Activated CD8-positive, alpha-beta T cell treated with anti-CD3 and anti-CD28 coated beads for 36 hours (primary cell): ENCODE results near the gene STK4. TPM values are rescaled to one million over a fixed set of nuclear protein-coding genes. Genes with fewer than 3 reads are reported as not detected.
A peak's percentile ranks its signal among the peaks of the same experiment; 100 is the strongest.

Experiments used
- ATAC-seq: fragments of 200-7000 bp; cut with Tn5 transposase; one replicate; pipeline ENCODE4 v1.10.0; 2021; ENCODE audit warnings: mild to moderate bottlenecking, moderate library complexity
- CTCF ChIA-PET: fragments of 350-600 bp; sonication (Branson Sonifier 250); formaldehyde crosslinking; loops from one replicate; lab custom pipeline; 2021; ENCODE audit warnings: antibody characterized with exemption; lab: Charles Lee
- POLR2A ChIA-PET: fragments of 350-600 bp; sonication (Branson Sonifier 250); formaldehyde crosslinking; loops from one replicate; lab custom pipeline; 2021; ENCODE audit warnings: antibody characterized with exemption; lab: Charles Lee
- DNase-seq: peaks from one replicate; pipeline ENCODE4 v3.0.0-alpha.2; 2020
- H3K27ac Mint-ChIP-seq: one replicate; pipeline ENCODE4 v1.8.0; 2021; ENCODE audit warnings: mild to moderate bottlenecking, mixed read lengths
- H3K27me3 Mint-ChIP-seq: one replicate; pipeline ENCODE4 v1.8.0; 2021; ENCODE audit warnings: mixed read lengths
- H3K36me3 Mint-ChIP-seq: one replicate; pipeline ENCODE4 v1.8.0; 2021; ENCODE audit warnings: low read depth, mixed read lengths
- H3K4me1 Mint-ChIP-seq: one replicate; pipeline ENCODE4 v1.8.0; 2021; ENCODE audit warnings: low read depth, mixed read lengths
- H3K4me3 Mint-ChIP-seq: one replicate; pipeline ENCODE4 v1.8.0; 2021; ENCODE audit warnings: mild to moderate bottlenecking, moderate library complexity, mixed read lengths
- H3K9me3 Mint-ChIP-seq: one replicate; pipeline ENCODE4 v1.8.0; 2021; ENCODE audit warnings: mixed read lengths
- CTCF ChIP-seq: fragments of 200-600 bp; IDR thresholded peaks from one replicate; pipeline ENCODE4 v1.8.0; 2022; ENCODE audit warnings: antibody characterized with exemption, mild to moderate bottlenecking
- intact Hi-C: fragments of 100-400 bp; cut with micrococcal nuclease; formaldehyde crosslinking; loops from one replicate; pipeline ENCODE4 v1.10.0; 2022
- total RNA-seq, 2 experiments: library from RNA; stranded (reverse); gene quantifications; one replicate each; pipeline ENCODE4 v1.2.3, GENCODE V29; 2021

The STK4 gene
- total RNA-seq, 2 experiments from 2014 or later = 154 to 165 TPM

- no peaks in the 10 kb centered on the region for H3K4me1 Mint-ChIP-seq
- peaks cover 32% of the 10 kb centered on the region for H3K36me3 Mint-ChIP-seq
- H3K4me3 Mint-ChIP-seq = no peak overlapping the region
- no peaks in the 10 kb centered on the region for H3K9me3 Mint-ChIP-seq
- H3K27me3 Mint-ChIP-seq = no peaks in the 10 kb centered on the region
- H3K27ac Mint-ChIP-seq = no peak overlapping the region
- no peak for TF ChIP-seq CTCF
- DNase-seq (no peak), ATAC-seq (no peak)
- intact Hi-C loops = no loop called here
- ChIA-PET CTCF (no interaction called here), POLR2A (no interaction called here)
Measured at GRCh38 chr20:44931911-44932310, 34.4 kb upstream of the STK4 start.

- Mint-ChIP-seq H3K27me3 (no peaks in the 10 kb centered on the region), H3K27ac (no peak overlapping the region), H3K36me3 (peaks cover 40% of the 10 kb centered on the region), H3K4me1 (no peaks in the 10 kb centered on the region), H3K4me3 (no peak overlapping the region), H3K9me3 (no peaks in the 10 kb centered on the region)
- no peak for TF ChIP-seq CTCF
- ChIA-PET POLR2A (interaction anchor here (0.8 to 1.2 kb wide), 2 partner anchors 8 to 16 kb away, joined by 3 to 4 read pairs; no protein-coding TSS in a partner anchor), CTCF (interaction anchor here (0.7 kb wide), 1 partner anchor 14 kb away, joined by 4 read pairs; no protein-coding TSS in a partner anchor)
- intact Hi-C loops = no loop called here
- ATAC-seq (no peak), DNase-seq (no peak)
Measured at GRCh38 chr20:44932916-44933315, 33.4 kb upstream of the STK4 start.

- TF ChIP-seq CTCF = no peak
- Mint-ChIP-seq H3K9me3 (no peaks in the 10 kb centered on the region), H3K36me3 (peaks cover 45% of the 10 kb centered on the region), H3K4me1 (no peaks in the 10 kb centered on the region), H3K27ac (no peak overlapping the region), H3K4me3 (no peak overlapping the region), H3K27me3 (no peaks in the 10 kb centered on the region)
- DNase-seq = no peak
- intact Hi-C loops = no loop called here
- no peak for ATAC-seq
- ChIA-PET CTCF (interaction anchor here (1.4 kb wide), 1 partner anchor 13 kb away, joined by 3 read pairs; no protein-coding TSS in a partner anchor), POLR2A (interaction anchor here (1.0 to 1.1 kb wide), 2 partner anchors 12 to 15 kb away, joined by 3 read pairs; no protein-coding TSS in a partner anchor)
Measured at GRCh38 chr20:44936510-44936909, 29.8 kb upstream of the STK4 start.

- H3K9me3 Mint-ChIP-seq = no peaks in the 10 kb centered on the region
- no peaks in the 10 kb centered on the region for H3K27me3 Mint-ChIP-seq
- intact Hi-C loops = no loop called here
- DNase-seq (no peak), ATAC-seq (no peak)
- no peaks in the 10 kb centered on the region for H3K4me1 Mint-ChIP-seq
- no peak overlapping the region for H3K4me3 Mint-ChIP-seq
- peaks cover 49% of the 10 kb centered on the region for H3K36me3 Mint-ChIP-seq
- POLR2A ChIA-PET = no interaction called here
- no peak for TF ChIP-seq CTCF
- CTCF ChIA-PET = interaction anchor here (0.6 to 1.1 kb wide), 2 partner anchors 9 to 158 kb away, joined by 3 to 4 read pairs; no protein-coding TSS in a partner anchor
- H3K27ac Mint-ChIP-seq = no peak overlapping the region
Measured at GRCh38 chr20:44938637-44939036, 27.7 kb upstream of the STK4 start.

GRCh38 chr20:44941120-44941691 lies 25.1 kb upstream of the STK4 start:
- CTCF ChIA-PET = interaction anchor here (1.6 to 1.9 kb wide), 3 partner anchors 11 to 496 kb away, joined by 3 to 9 read pairs (median 4); no protein-coding TSS in a partner anchor
- Mint-ChIP-seq H3K27ac (peak overlapping the region; percentile 47), H3K27me3 (no peaks in the 10 kb centered on the region), H3K36me3 (peaks cover 58% of the 10 kb centered on the region), H3K9me3 (no peaks in the 10 kb centered on the region), H3K4me3 (no peak overlapping the region), H3K4me1 (peaks cover 2% of the 10 kb centered on the region)
- intact Hi-C loops = no loop called here
- peak; percentile 37 for ATAC-seq
- TF ChIP-seq CTCF = no peak
- POLR2A ChIA-PET = interaction anchor here (0.7 to 3.5 kb wide), 8 partner anchors 8 to 142 kb away, joined by 3 to 30 read pairs (median 6); partner anchors contain the start of genes PABPC1L and TOMM34
- DNase-seq = no peak
